Measurements from ENCODE around the gene SASH3.

DNA sequence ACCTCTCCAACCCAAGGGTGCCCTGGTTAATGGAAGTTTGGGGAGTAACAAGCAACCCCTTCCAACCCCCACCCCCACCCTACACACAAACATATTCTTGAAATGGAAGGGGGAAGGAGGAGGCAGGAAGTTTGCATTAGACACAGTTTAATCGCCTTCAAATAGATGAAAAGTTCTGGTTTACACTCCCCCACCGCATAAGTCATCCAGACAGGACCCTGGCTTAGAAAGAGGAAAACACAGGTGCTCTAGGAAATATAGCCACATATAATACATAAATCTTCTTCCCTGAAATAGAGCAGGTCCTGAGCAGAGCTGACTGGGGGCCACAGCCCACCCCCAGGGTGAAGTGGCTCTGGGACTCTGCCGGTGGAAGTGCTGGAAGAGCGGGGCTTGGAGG, 25.1 kb downstream of the SASH3 start:
- TF ChIP-seq, protein P1, sequence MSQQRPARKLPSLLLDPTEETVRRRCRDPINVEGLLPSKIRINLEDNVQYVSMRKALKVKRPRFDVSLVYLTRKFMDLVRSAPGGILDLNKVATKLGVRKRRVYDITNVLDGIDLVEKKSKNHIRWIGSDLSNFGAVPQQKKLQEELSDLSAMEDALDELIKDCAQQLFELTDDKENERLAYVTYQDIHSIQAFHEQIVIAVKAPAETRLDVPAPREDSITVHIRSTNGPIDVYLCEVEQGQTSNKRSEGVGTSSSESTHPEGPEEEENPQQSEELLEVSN (IDR thresholded peaks at IDR 0.05; ENCODE audit: borderline replicate concordance, low read depth), result no peak
- TF ChIP-seq ZNF302 (CRISPR knock-in tag; IDR thresholded peaks at IDR 0.05) (no peak), SMC3 (IDR thresholded peaks at IDR 0.05) (no peak), GATA3 (IDR thresholded peaks at IDR 0.05; ENCODE audit: borderline replicate concordance) (no peak), RAD21 (conservative IDR thresholded peaks at IDR 0.05 in 1 of 2, IDR thresholded peaks at IDR 0.05 in 1 of 2) (no peak), ZSCAN20 (CRISPR knock-in tag; IDR thresholded peaks at IDR 0.05) (no peak), CEBPB (IDR thresholded peaks at IDR 0.05) (no peak), POLR2A (IDR thresholded peaks at IDR 0.05; ENCODE audit: low read length) (no peak)
- TF ChIP-seq, protein P2, sequence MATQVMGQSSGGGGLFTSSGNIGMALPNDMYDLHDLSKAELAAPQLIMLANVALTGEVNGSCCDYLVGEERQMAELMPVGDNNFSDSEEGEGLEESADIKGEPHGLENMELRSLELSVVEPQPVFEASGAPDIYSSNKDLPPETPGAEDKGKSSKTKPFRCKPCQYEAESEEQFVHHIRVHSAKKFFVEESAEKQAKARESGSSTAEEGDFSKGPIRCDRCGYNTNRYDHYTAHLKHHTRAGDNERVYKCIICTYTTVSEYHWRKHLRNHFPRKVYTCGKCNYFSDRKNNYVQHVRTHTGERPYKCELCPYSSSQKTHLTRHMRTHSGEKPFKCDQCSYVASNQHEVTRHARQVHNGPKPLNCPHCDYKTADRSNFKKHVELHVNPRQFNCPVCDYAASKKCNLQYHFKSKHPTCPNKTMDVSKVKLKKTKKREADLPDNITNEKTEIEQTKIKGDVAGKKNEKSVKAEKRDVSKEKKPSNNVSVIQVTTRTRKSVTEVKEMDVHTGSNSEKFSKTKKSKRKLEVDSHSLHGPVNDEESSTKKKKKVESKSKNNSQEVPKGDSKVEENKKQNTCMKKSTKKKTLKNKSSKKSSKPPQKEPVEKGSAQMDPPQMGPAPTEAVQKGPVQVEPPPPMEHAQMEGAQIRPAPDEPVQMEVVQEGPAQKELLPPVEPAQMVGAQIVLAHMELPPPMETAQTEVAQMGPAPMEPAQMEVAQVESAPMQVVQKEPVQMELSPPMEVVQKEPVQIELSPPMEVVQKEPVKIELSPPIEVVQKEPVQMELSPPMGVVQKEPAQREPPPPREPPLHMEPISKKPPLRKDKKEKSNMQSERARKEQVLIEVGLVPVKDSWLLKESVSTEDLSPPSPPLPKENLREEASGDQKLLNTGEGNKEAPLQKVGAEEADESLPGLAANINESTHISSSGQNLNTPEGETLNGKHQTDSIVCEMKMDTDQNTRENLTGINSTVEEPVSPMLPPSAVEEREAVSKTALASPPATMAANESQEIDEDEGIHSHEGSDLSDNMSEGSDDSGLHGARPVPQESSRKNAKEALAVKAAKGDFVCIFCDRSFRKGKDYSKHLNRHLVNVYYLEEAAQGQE (IDR thresholded peaks at IDR 0.05), result no peak
- TF ChIP-seq, protein P3, sequence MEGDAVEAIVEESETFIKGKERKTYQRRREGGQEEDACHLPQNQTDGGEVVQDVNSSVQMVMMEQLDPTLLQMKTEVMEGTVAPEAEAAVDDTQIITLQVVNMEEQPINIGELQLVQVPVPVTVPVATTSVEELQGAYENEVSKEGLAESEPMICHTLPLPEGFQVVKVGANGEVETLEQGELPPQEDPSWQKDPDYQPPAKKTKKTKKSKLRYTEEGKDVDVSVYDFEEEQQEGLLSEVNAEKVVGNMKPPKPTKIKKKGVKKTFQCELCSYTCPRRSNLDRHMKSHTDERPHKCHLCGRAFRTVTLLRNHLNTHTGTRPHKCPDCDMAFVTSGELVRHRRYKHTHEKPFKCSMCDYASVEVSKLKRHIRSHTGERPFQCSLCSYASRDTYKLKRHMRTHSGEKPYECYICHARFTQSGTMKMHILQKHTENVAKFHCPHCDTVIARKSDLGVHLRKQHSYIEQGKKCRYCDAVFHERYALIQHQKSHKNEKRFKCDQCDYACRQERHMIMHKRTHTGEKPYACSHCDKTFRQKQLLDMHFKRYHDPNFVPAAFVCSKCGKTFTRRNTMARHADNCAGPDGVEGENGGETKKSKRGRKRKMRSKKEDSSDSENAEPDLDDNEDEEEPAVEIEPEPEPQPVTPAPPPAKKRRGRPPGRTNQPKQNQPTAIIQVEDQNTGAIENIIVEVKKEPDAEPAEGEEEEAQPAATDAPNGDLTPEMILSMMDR (IDR thresholded peaks at IDR 0.05), result no peak
- TF ChIP-seq, protein P4, sequence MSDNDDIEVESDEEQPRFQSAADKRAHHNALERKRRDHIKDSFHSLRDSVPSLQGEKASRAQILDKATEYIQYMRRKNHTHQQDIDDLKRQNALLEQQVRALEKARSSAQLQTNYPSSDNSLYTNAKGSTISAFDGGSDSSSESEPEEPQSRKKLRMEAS (IDR thresholded peaks at IDR 0.05), result no peak
- TF ChIP-seq, protein P5, sequence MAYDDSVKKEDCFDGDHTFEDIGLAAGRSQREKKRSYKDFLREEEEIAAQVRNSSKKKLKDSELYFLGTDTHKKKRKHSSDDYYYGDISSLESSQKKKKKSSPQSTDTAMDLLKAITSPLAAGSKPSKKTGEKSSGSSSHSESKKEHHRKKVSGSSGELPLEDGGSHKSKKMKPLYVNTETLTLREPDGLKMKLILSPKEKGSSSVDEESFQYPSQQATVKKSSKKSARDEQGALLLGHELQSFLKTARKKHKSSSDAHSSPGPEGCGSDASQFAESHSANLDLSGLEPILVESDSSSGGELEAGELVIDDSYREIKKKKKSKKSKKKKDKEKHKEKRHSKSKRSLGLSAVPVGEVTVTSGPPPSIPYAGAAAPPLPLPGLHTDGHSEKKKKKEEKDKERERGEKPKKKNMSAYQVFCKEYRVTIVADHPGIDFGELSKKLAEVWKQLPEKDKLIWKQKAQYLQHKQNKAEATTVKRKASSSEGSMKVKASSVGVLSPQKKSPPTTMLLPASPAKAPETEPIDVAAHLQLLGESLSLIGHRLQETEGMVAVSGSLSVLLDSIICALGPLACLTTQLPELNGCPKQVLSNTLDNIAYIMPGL (CRISPR knock-in tag; IDR thresholded peaks at IDR 0.05; ENCODE audit: borderline replicate concordance), result no peak
